Stimulated activated naive CD8-positive, alpha-beta T cell treated with anti-CD3 and anti-CD28 coated beads, Interleukin-15, Interleukin-2, amounts not matched to agents 100 ng/mL and 50 ng/mL, for 24 hours (primary cell): ENCODE measurements around the gene ST6GALNAC6.

Experiments
- H3K27ac Mint-ChIP-seq: one replicate; pipeline ENCODE4 v1.8.0; 2021; ENCODE audit warnings: mild to moderate bottlenecking, mixed read lengths
- H3K27me3 Mint-ChIP-seq: one replicate; pipeline ENCODE4 v1.8.0; 2021; ENCODE audit warnings: mixed read lengths
- H3K36me3 Mint-ChIP-seq: one replicate; pipeline ENCODE4 v1.8.0; 2021; ENCODE audit warnings: low read depth, mixed read lengths
- H3K4me1 Mint-ChIP-seq: one replicate; pipeline ENCODE4 v1.8.0; 2021; ENCODE audit warnings: low read depth, mixed read lengths
- H3K4me3 Mint-ChIP-seq: one replicate; pipeline ENCODE4 v1.8.0; 2021; ENCODE audit warnings: mild to moderate bottlenecking, mixed read lengths
- H3K9me3 Mint-ChIP-seq: one replicate; pipeline ENCODE4 v1.8.0; 2021; ENCODE audit warnings: mixed read lengths

Gene ST6GALNAC6

GRCh38 chr9:127915325-127915752 lies 15.9 kb upstream of the ST6GALNAC6 start:
- Mint-ChIP-seq H3K9me3 (no peaks in the 10 kb centered on the region), H3K4me3 (peak overlapping the region; percentile 87), H3K36me3 (peaks cover 27% of the 10 kb centered on the region), H3K4me1 (peaks cover 72% of the 10 kb centered on the region), H3K27me3 (no peaks in the 10 kb centered on the region), H3K27ac (peak overlapping the region; percentile 88)

- H3K9me3 Mint-ChIP-seq: no peaks in the 10 kb centered on the region
- no peak overlapping the region for H3K4me3 Mint-ChIP-seq
- H3K4me1 Mint-ChIP-seq: peaks cover 55% of the 10 kb centered on the region
Measured at GRCh38 chr9:127913682-127914081, 14.3 kb upstream of the ST6GALNAC6 start.

DNA sequence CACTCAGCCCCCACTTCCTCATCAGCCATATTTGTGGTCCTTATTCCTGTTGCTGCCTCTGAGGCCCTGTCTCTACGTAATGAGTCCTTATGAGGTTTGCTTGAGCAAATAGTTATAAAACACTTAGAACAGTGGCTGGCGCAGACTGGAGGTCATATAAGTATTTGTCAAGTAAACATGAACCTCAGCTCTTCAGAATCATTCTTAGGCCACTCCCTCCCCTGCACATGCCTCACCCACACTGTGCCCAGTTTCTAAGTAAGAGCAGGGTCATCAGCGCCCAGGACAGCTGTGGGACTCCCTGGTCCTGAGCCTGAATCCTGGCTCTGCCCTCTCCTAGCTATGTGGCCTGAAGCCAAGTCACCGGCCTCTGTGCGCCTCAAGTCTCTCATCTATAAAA lies 13.5 kb upstream of the ST6GALNAC6 start:
- H3K27me3 Mint-ChIP-seq: no peaks in the 10 kb centered on the region
- no peak overlapping the region for H3K4me3 Mint-ChIP-seq
- no peaks in the 10 kb centered on the region for H3K9me3 Mint-ChIP-seq
- peaks cover 48% of the 10 kb centered on the region for H3K4me1 Mint-ChIP-seq
- peaks cover 34% of the 10 kb centered on the region for H3K36me3 Mint-ChIP-seq
- peak overlapping the region; percentile 55 for H3K27ac Mint-ChIP-seq

More at GRCh38 chr9:127913682-127914081, 14.3 kb upstream of the ST6GALNAC6 start:
- Mint-ChIP-seq H3K27ac (peak overlapping the region; percentile 40), H3K36me3 (peaks cover 28% of the 10 kb centered on the region), H3K27me3 (no peaks in the 10 kb centered on the region)

- Mint-ChIP-seq H3K27me3 (no peaks in the 10 kb centered on the region), H3K4me3 (no peak overlapping the region), H3K27ac (no peak overlapping the region), H3K9me3 (no peaks in the 10 kb centered on the region), H3K4me1 (peaks cover 46% of the 10 kb centered on the region), H3K36me3 (peaks cover 34% of the 10 kb centered on the region)
Measured at GRCh38 chr9:127912296-127912695, 12.9 kb upstream of the ST6GALNAC6 start.

GRCh38 chr9:127910613-127911205 lies 11.3 kb upstream of the ST6GALNAC6 start:
- peak overlapping the region; percentile 83 for H3K27ac Mint-ChIP-seq
- no peaks in the 10 kb centered on the region for H3K9me3 Mint-ChIP-seq
- peaks cover 34% of the 10 kb centered on the region for H3K36me3 Mint-ChIP-seq
- H3K4me3 Mint-ChIP-seq: no peak overlapping the region
- H3K27me3 Mint-ChIP-seq: no peaks in the 10 kb centered on the region
- peaks cover 55% of the 10 kb centered on the region for H3K4me1 Mint-ChIP-seq

- Mint-ChIP-seq H3K36me3 (peaks cover 34% of the 10 kb centered on the region), H3K9me3 (no peaks in the 10 kb centered on the region), H3K27ac (no peak overlapping the region), H3K4me3 (no peak overlapping the region), H3K4me1 (peaks cover 57% of the 10 kb centered on the region), H3K27me3 (no peaks in the 10 kb centered on the region)
Measured at GRCh38 chr9:127909839-127910273, 10.5 kb upstream of the ST6GALNAC6 start.

GRCh38 chr9:127908660-127908926 lies 9.2 kb upstream of the ST6GALNAC6 start:
- peaks cover 64% of the 10 kb centered on the region for H3K4me1 Mint-ChIP-seq
- H3K9me3 Mint-ChIP-seq: no peaks in the 10 kb centered on the region
- H3K27me3 Mint-ChIP-seq: no peaks in the 10 kb centered on the region

GRCh38 chr9:127907867-127908659 lies 8.7 kb upstream of the ST6GALNAC6 start:
- Mint-ChIP-seq H3K27me3 (no peaks in the 10 kb centered on the region), H3K36me3 (peaks cover 27% of the 10 kb centered on the region), H3K9me3 (no peaks in the 10 kb centered on the region), H3K27ac (peak overlapping the region; percentile 52), H3K4me1 (peaks cover 69% of the 10 kb centered on the region), H3K4me3 (no peak overlapping the region)

More at GRCh38 chr9:127908660-127908926, 9.2 kb upstream of the ST6GALNAC6 start:
- Mint-ChIP-seq H3K4me3 (no peak overlapping the region), H3K27ac (no peak overlapping the region), H3K36me3 (peaks cover 29% of the 10 kb centered on the region)

- peak overlapping the region; percentile 85 for H3K4me3 Mint-ChIP-seq
- peaks cover 63% of the 10 kb centered on the region for H3K4me1 Mint-ChIP-seq
- no peaks in the 10 kb centered on the region for H3K27me3 Mint-ChIP-seq
- H3K27ac Mint-ChIP-seq: peak overlapping the region; percentile 98
- no peaks in the 10 kb centered on the region for H3K9me3 Mint-ChIP-seq
- H3K36me3 Mint-ChIP-seq: peaks cover 11% of the 10 kb centered on the region
Measured at GRCh38 chr9:127905788-127906191, 6.4 kb upstream of the ST6GALNAC6 start.

DNA sequence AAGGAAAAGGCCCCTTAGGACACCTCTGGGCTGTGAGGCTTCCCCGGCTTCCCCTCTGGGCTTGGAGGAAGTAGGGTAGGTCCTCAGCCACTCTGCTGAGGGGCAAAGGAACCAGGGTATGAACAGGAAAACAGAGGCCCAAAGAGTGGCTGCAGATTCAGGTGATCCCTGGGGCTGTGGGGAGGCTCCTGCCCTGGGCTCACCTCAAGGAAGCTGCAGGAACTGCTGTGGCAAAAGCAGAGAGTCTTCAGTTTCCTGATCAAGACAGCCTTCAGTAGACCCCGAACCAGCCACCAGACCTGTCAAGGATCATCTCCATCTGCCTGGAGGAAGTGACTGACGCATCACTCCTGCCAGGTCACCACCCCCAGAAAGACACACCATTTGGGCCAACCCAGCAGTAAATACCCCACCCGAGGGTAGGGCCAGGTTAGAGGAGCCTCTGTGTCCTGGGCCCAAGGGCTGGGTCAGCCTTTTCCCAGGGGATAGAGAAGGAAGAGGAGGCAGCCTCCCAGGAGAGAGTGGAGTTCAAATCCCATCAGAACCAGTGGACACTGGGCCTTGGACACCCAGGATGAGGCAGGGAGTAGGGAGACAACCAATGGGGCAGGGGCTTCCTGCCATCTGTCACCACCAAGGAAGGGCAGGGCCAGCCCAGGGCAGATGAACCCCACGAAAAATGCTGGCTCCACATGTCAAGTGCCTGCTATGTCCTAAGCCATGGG lies 5.8 kb upstream of the ST6GALNAC6 start:
- peaks cover 59% of the 10 kb centered on the region for H3K4me1 Mint-ChIP-seq
- no peaks in the 10 kb centered on the region for H3K9me3 Mint-ChIP-seq
- peak overlapping the region; percentile 98 for H3K27ac Mint-ChIP-seq

GRCh38 chr9:127904561-127905003 lies 5.2 kb upstream of the ST6GALNAC6 start:
- peak overlapping the region; percentile 98 for H3K27ac Mint-ChIP-seq
- H3K4me1 Mint-ChIP-seq: peaks cover 65% of the 10 kb centered on the region
- no peaks in the 10 kb centered on the region for H3K27me3 Mint-ChIP-seq
- peaks cover 7% of the 10 kb centered on the region for H3K36me3 Mint-ChIP-seq
- H3K9me3 Mint-ChIP-seq: no peaks in the 10 kb centered on the region
- peak overlapping the region; percentile 85 for H3K4me3 Mint-ChIP-seq

More for the DNA sequence above, 5.8 kb upstream of the ST6GALNAC6 start:
- H3K4me3 Mint-ChIP-seq: peak overlapping the region; percentile 85
- no peaks in the 10 kb centered on the region for H3K27me3 Mint-ChIP-seq
- peaks cover 7% of the 10 kb centered on the region for H3K36me3 Mint-ChIP-seq

DNA sequence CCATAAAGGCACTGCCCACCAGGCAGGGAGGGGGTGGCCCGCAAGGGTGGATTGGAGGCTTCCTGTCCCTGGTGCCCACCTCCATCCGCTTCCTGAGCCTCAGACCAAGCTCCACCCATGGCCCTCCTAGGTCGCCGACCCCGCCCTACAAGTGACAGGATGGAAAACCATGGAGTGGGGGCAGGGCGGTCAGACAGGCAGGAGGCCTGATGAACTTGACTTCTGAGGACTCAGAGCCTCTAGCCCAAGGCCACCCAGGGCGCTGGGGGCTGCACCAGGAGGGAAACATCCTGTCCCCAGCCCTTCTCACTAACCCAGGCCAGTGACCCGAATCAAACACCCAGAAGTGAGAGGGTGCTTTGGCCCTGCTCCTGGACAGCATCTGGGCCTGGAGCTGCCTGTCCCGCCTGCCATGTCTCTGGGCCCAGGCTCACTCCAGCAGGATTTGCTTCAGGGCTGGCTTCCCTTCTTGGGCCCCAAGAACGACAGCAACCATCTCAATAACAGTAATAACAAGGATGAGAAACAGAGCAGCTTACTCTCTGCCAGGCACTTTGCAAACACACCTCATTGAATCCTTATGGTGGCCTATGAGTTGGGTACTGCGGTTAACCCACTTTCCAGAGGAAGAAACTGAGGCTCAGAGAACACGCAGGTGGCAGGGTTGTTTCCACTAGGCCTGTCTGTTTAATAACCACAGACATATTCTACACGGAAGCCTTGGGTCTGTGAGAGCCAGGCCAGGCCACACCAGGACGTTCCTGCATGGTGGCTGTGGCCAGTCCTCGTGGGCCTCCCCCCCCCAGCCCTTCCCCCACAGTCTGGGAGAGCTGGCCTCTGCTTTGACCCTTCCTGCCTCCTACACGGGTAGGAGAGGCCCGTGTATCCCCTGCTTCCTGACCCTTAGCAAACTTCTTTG lies 4.4 kb upstream of the ST6GALNAC6 start:
- peaks cover 7% of the 10 kb centered on the region for H3K36me3 Mint-ChIP-seq
- peak overlapping the region; percentile 98 for H3K27ac Mint-ChIP-seq
- H3K4me1 Mint-ChIP-seq: peaks cover 65% of the 10 kb centered on the region
- H3K27me3 Mint-ChIP-seq: no peaks in the 10 kb centered on the region
- no peaks in the 10 kb centered on the region for H3K9me3 Mint-ChIP-seq
- H3K4me3 Mint-ChIP-seq: peak overlapping the region; percentile 85

- Mint-ChIP-seq H3K4me3 (peak overlapping the region; percentile 88), H3K27ac (peak overlapping the region; percentile 86), H3K9me3 (no peaks in the 10 kb centered on the region), H3K27me3 (no peaks in the 10 kb centered on the region), H3K4me1 (peaks cover 40% of the 10 kb centered on the region), H3K36me3 (peaks cover 32% of the 10 kb centered on the region)
Measured at GRCh38 chr9:127898433-127899127, 823 bp downstream of the ST6GALNAC6 start.
